GM12891 (cell line): Measurements from ENCODE around the gene PAXIP1.

Source experiments
- POLR2A ChIP-seq: IDR thresholded peaks from 2 replicates; pipeline ENCODE4 v1.6.1; 2011; ENCODE audit warnings: low read depth, low read length, control low read depth
- POLR2AphosphoS5 ChIP-seq: IDR thresholded peaks from 2 replicates; pipeline ENCODE4 v1.6.1; 2011; ENCODE audit warnings: low read depth, low read length, control low read depth
- POU2F2 ChIP-seq: IDR thresholded peaks from 2 replicates; pipeline ENCODE4 v1.6.1; 2011; ENCODE audit warnings: low read depth, mild to moderate bottlenecking, control low read depth, low read length, moderate library complexity
- SPI1 ChIP-seq: IDR thresholded peaks from 2 replicates; pipeline ENCODE4 v1.6.1; 2011; ENCODE audit warnings: low read depth, low read length, control low read depth
- TAF1 ChIP-seq: IDR thresholded peaks from 2 replicates; pipeline ENCODE4 v1.6.1; 2011; ENCODE audit warnings: low read depth, low read length, control low read depth

DNA sequence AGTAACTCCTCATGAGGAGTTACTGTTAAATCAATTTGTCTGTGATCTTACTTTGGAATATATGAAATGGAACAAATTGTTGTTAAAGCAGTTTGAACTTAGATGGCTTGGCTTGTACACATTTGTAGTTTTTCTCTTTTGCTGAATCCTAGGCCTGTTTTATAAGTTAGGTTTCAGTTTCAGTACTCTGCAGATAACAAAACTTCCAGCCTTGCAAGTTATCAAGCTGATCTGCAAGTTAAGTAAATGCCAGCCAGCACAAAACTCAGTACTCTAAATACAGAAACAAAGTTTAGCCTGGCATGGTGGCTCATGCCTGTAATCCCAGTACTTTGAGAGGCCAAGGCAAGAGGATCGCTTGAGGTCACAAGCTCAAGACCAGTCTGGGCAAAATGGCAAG is 25.0 kb upstream of the PAXIP1 start:
- TF ChIP-seq TAF1 (no peak), POLR2A (no peak), POLR2AphosphoS5 (no peak), POU2F2 (no peak), SPI1 (no peak)
